Activated CD4-positive, alpha-beta T cell treated with anti-CD3 and anti-CD28 coated beads for 36 hours (primary cell): ENCODE results near the gene MMP8. TPM values are rescaled to one million over a fixed set of nuclear protein-coding genes. Genes with fewer than 3 reads are reported as not detected.

Source experiments
- ATAC-seq: fragments of 200-7000 bp; cut with Tn5 transposase; one replicate; pipeline ENCODE4 v1.10.0; 2021; ENCODE audit warnings: mild to moderate bottlenecking, moderate library complexity
- CTCF ChIA-PET: fragments of 350-600 bp; sonication (Branson Sonifier 250); formaldehyde crosslinking; loops from one replicate; lab custom pipeline; 2021; ENCODE audit warnings: antibody characterized with exemption; lab: Charles Lee
- POLR2A ChIA-PET: fragments of 350-600 bp; sonication (Branson Sonifier 250); formaldehyde crosslinking; loops from one replicate; lab custom pipeline; 2021; ENCODE audit warnings: antibody characterized with exemption, inconsistent platforms; lab: Charles Lee
- DNase-seq: peaks from one replicate; pipeline ENCODE4 v3.0.0-alpha.2; 2020
- H3K27ac Mint-ChIP-seq: one replicate; pipeline ENCODE4 v1.8.0; 2021; ENCODE audit warnings: mixed read lengths
- H3K27me3 Mint-ChIP-seq: one replicate; pipeline ENCODE4 v1.8.0; 2021; ENCODE audit warnings: mixed read lengths
- H3K36me3 Mint-ChIP-seq: one replicate; pipeline ENCODE4 v1.8.0; 2021; ENCODE audit warnings: low read depth, mixed read lengths
- H3K4me1 Mint-ChIP-seq: one replicate; pipeline ENCODE4 v1.8.0; 2021; ENCODE audit warnings: mixed read lengths
- H3K4me3 Mint-ChIP-seq: one replicate; pipeline ENCODE4 v1.8.0; 2021; ENCODE audit warnings: mild to moderate bottlenecking, moderate library complexity, mixed read lengths
- H3K9me3 Mint-ChIP-seq: one replicate; pipeline ENCODE4 v1.8.0; 2021; ENCODE audit warnings: low read depth, mixed read lengths
- intact Hi-C, 2 experiments: fragments of 100-400 bp; cut with DNase I in 1 of 2; cut with micrococcal nuclease in 1 of 2; formaldehyde crosslinking; loops; one replicate each; pipeline versions ENCODE4 v1.14.2 to v1.15.1; 2022 to 2024; cut with DNase I, micrococcal nuclease
- total RNA-seq, 2 experiments: library from RNA; stranded (reverse); gene quantifications; one replicate each; pipeline ENCODE4 v1.2.3, GENCODE V29; 2021

MMP8 gene
- total RNA-seq, 2 experiments from 2014 or later, result not detected

GRCh38 chr11:102717280-102717679, 7.5 kb downstream of the MMP8 start:
- Mint-ChIP-seq H3K4me3 (no peak overlapping the region), H3K36me3 (no peaks in the 10 kb centered on the region), H3K9me3 (no peaks in the 10 kb centered on the region), H3K27ac (no peak overlapping the region), H3K4me1 (no peaks in the 10 kb centered on the region), H3K27me3 (peaks cover 12% of the 10 kb centered on the region)
- DNase-seq (no peak), ATAC-seq (no peak)
- ChIA-PET POLR2A (no interaction called here), CTCF (no interaction called here)
- intact Hi-C loops, result no loop called here

GRCh38 chr11:102716527-102716926, 8.2 kb downstream of the MMP8 start:
- POLR2A ChIA-PET, result no interaction called here

GRCh38 chr11:102712137-102712536, 12.6 kb downstream of the MMP8 start:
- H3K36me3 Mint-ChIP-seq, result no peaks in the 10 kb centered on the region
- POLR2A ChIA-PET, result no interaction called here
- H3K4me1 Mint-ChIP-seq, result no peaks in the 10 kb centered on the region
- no peak overlapping the region for H3K4me3 Mint-ChIP-seq
- DNase-seq, result no peak
- H3K9me3 Mint-ChIP-seq, result no peaks in the 10 kb centered on the region
- H3K27me3 Mint-ChIP-seq, result peaks cover 8% of the 10 kb centered on the region
- no peak overlapping the region for H3K27ac Mint-ChIP-seq
- intact Hi-C loops, result no loop called here
- no peak for ATAC-seq
- CTCF ChIA-PET, result no interaction called here

More at GRCh38 chr11:102716527-102716926, 8.2 kb downstream of the MMP8 start:
- DNase-seq (no peak), ATAC-seq (no peak)
- CTCF ChIA-PET, result no interaction called here
- H3K4me3 Mint-ChIP-seq, result no peak overlapping the region
- H3K27ac Mint-ChIP-seq, result no peak overlapping the region
- no peaks in the 10 kb centered on the region for H3K36me3 Mint-ChIP-seq
- no peaks in the 10 kb centered on the region for H3K4me1 Mint-ChIP-seq
- no peaks in the 10 kb centered on the region for H3K9me3 Mint-ChIP-seq
- H3K27me3 Mint-ChIP-seq, result peaks cover 10% of the 10 kb centered on the region
- intact Hi-C loops, result no loop called here

GRCh38 chr11:102709201-102709945, 15.4 kb downstream of the MMP8 start:
- intact Hi-C loops, result no loop called here
- H3K4me3 Mint-ChIP-seq, result no peak overlapping the region
- H3K4me1 Mint-ChIP-seq, result no peaks in the 10 kb centered on the region

GRCh38 chr11:102708654-102709053, 16.1 kb downstream of the MMP8 start:
- ATAC-seq, result no peak
- ChIA-PET CTCF (no interaction called here), POLR2A (no interaction called here)
- Mint-ChIP-seq H3K27ac (no peak overlapping the region), H3K4me3 (no peak overlapping the region), H3K36me3 (no peaks in the 10 kb centered on the region), H3K27me3 (peaks cover 11% of the 10 kb centered on the region), H3K4me1 (no peaks in the 10 kb centered on the region), H3K9me3 (no peaks in the 10 kb centered on the region)
- intact Hi-C loops, result no loop called here
- no peak for DNase-seq

More at GRCh38 chr11:102709201-102709945, 15.4 kb downstream of the MMP8 start:
- Mint-ChIP-seq H3K27ac (no peak overlapping the region), H3K27me3 (peaks cover 8% of the 10 kb centered on the region), H3K36me3 (no peaks in the 10 kb centered on the region), H3K9me3 (no peaks in the 10 kb centered on the region)
- ATAC-seq (no peak), DNase-seq (no peak)
- ChIA-PET POLR2A (no interaction called here), CTCF (no interaction called here)

- H3K4me3 Mint-ChIP-seq, result no peak within 1 kb of the TSS
- no peaks in the 10 kb centered on the region for H3K4me1 Mint-ChIP-seq
- no peak within 1 kb of the TSS for H3K27ac Mint-ChIP-seq
- H3K9me3 Mint-ChIP-seq, result no peaks in the 10 kb centered on the region
- CTCF ChIA-PET, result interaction anchor here (0.6 kb wide), 1 partner anchor 162 kb away, joined by 3 read pairs; no protein-coding TSS in a partner anchor
- POLR2A ChIA-PET, result no interaction called here
- no peak for ATAC-seq
- no peaks in the 10 kb centered on the region for H3K36me3 Mint-ChIP-seq
- intact Hi-C loops, result no loop called here
- no peak for DNase-seq
- peaks cover 9% of the 10 kb centered on the region for H3K27me3 Mint-ChIP-seq
Measured at GRCh38 chr11:102705626-102706025, 19.1 kb downstream of the MMP8 start, which contains the start of gene MMP27. Gene MMP27, minus strand, starts transcription at chr11:102705769. Its CDS starts 55 bp downstream, at chr11:102705714.

GRCh38 chr11:102704841-102705240, 19.9 kb downstream of the MMP8 start:
- CTCF ChIA-PET, result interaction anchor here (0.6 kb wide), 1 partner anchor 161 kb away, joined by 3 read pairs; no protein-coding TSS in a partner anchor
- ATAC-seq (no peak), DNase-seq (no peak)
- no peak overlapping the region for H3K27ac Mint-ChIP-seq
- peaks cover 9% of the 10 kb centered on the region for H3K27me3 Mint-ChIP-seq
- H3K36me3 Mint-ChIP-seq, result no peaks in the 10 kb centered on the region
- POLR2A ChIA-PET, result no interaction called here
- no peak overlapping the region for H3K4me3 Mint-ChIP-seq
- H3K4me1 Mint-ChIP-seq, result no peaks in the 10 kb centered on the region
- intact Hi-C loops, result no loop called here
- H3K9me3 Mint-ChIP-seq, result no peaks in the 10 kb centered on the region

- CTCF ChIA-PET, result no interaction called here
- no peak overlapping the region for H3K4me3 Mint-ChIP-seq
- no peak overlapping the region for H3K27ac Mint-ChIP-seq
- DNase-seq (no peak), ATAC-seq (no peak)
- POLR2A ChIA-PET, result no interaction called here
- H3K4me1 Mint-ChIP-seq, result no peaks in the 10 kb centered on the region
- H3K9me3 Mint-ChIP-seq, result no peaks in the 10 kb centered on the region
- intact Hi-C loops, result no loop called here
- peaks cover 10% of the 10 kb centered on the region for H3K27me3 Mint-ChIP-seq
- H3K36me3 Mint-ChIP-seq, result no peaks in the 10 kb centered on the region
Measured at GRCh38 chr11:102703826-102704493, 20.8 kb downstream of the MMP8 start.

- CTCF ChIA-PET, result no interaction called here
- peaks cover 11% of the 10 kb centered on the region for H3K27me3 Mint-ChIP-seq
- no peak overlapping the region for H3K4me3 Mint-ChIP-seq
- DNase-seq (no peak), ATAC-seq (no peak)
- H3K27ac Mint-ChIP-seq, result no peak overlapping the region
- no peaks in the 10 kb centered on the region for H3K4me1 Mint-ChIP-seq
- POLR2A ChIA-PET, result no interaction called here
- intact Hi-C loops, result no loop called here
- H3K9me3 Mint-ChIP-seq, result no peaks in the 10 kb centered on the region
- no peaks in the 10 kb centered on the region for H3K36me3 Mint-ChIP-seq
Measured at GRCh38 chr11:102695201-102695600, 29.6 kb downstream of the MMP8 start.

GRCh38 chr11:102685754-102686153, 39.0 kb downstream of the MMP8 start:
- intact Hi-C loops, result no loop called here
- DNase-seq, result no peak
- POLR2A ChIA-PET, result no interaction called here
- Mint-ChIP-seq H3K4me3 (no peak overlapping the region), H3K4me1 (no peaks in the 10 kb centered on the region), H3K36me3 (no peaks in the 10 kb centered on the region), H3K27ac (no peak overlapping the region), H3K9me3 (no peaks in the 10 kb centered on the region), H3K27me3 (peaks cover 15% of the 10 kb centered on the region)
- CTCF ChIA-PET, result interaction anchor here (1.0 to 2.2 kb wide), 3 partner anchors 12 to 417 kb away, joined by 3 to 7 read pairs (median 6); no protein-coding TSS in a partner anchor
- no peak for ATAC-seq

GRCh38 chr11:102685338-102685737, 39.4 kb downstream of the MMP8 start:
- no peak for DNase-seq
- ChIA-PET POLR2A (no interaction called here), CTCF (interaction anchor here (1.0 to 2.2 kb wide), 3 partner anchors 12 to 417 kb away, joined by 3 to 7 read pairs (median 6); no protein-coding TSS in a partner anchor)
- Mint-ChIP-seq H3K36me3 (no peaks in the 10 kb centered on the region), H3K9me3 (no peaks in the 10 kb centered on the region), H3K27ac (no peak overlapping the region), H3K4me1 (no peaks in the 10 kb centered on the region), H3K4me3 (no peak overlapping the region), H3K27me3 (peaks cover 15% of the 10 kb centered on the region)
- intact Hi-C loops, result no loop called here
- no peak for ATAC-seq

- H3K27me3 Mint-ChIP-seq, result peaks cover 19% of the 10 kb centered on the region
- H3K4me3 Mint-ChIP-seq, result no peak overlapping the region
- no peaks in the 10 kb centered on the region for H3K36me3 Mint-ChIP-seq
- H3K9me3 Mint-ChIP-seq, result no peaks in the 10 kb centered on the region
- ATAC-seq (no peak), DNase-seq (no peak)
- intact Hi-C loops, result no loop called here
- no peaks in the 10 kb centered on the region for H3K4me1 Mint-ChIP-seq
- H3K27ac Mint-ChIP-seq, result no peak overlapping the region
- CTCF ChIA-PET, result no interaction called here
- POLR2A ChIA-PET, result no interaction called here
Measured at GRCh38 chr11:102683277-102683676, 41.5 kb downstream of the MMP8 start.
